Fibroblast of pulmonary artery (primary cell): ENCODE data around the gene RHEB.

Experiments used
- DNase-seq: peaks from one replicate; pipeline ENCODE4 v3.0.0-alpha.2; 2010; ENCODE audit warnings: low read depth
- H3K4me3 ChIP-seq: replicated peaks from 2 replicates; pipeline ENCODE4 v1.5.1; 2011; ENCODE audit warnings: low read depth, mild to moderate bottlenecking, control low read depth, low read length, moderate library complexity
- CTCF ChIP-seq: IDR thresholded peaks from 2 replicates; pipeline ENCODE4 v1.5.1; 2011; ENCODE audit warnings: mild to moderate bottlenecking, control low read depth, low read length, inconsistent platforms; ENCODE audit errors: missing control alignments

RHEB gene

DNA sequence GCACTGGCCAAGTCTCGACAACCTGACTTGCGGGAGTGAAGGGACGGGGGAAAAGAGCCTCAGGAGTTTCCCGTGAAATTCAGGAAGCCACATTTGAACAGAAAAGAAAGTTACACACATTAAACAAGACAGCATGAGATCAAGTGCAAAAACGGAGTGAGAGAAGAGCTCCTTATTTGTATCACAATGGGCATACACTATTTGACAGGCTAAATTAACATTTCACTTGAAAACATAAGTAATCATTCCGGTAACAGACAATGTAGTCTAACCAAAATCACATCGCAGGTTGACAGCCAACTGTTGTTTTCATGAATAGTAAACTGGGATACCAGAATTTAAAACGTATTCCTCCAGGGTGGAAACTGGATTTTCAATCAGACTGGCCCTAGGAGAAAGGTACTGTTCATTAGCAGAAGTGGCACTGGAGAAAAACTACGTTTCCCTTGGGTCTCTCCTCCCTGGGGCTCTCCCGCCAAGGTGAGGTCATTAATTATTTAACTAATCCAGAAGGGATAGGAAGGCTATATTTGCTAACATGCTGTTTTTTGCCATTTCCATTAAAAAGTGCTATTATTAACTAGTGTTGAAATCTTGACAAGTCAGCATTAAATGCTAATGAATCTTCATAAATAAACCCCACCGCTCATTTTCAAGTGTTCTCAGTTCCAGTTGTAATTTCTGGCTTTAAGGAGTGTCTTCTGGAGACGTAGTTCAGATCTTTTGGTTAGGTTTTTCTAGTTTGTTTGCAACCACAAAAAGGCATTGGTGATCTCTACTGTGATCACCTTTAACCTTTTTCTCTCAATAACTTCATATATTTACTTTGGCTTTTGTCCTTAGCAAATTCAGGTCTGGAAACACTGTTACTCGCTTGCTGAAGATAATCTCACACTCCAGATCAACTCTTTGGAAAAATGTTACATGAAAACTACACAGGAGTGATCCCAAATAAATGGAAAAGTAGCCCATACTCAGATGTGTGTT is 25.1 kb downstream of the RHEB start:
- DNase-seq: no peak
- H3K4me3 ChIP-seq: no peak overlapping the region
- no peak for TF ChIP-seq CTCF

DNA sequence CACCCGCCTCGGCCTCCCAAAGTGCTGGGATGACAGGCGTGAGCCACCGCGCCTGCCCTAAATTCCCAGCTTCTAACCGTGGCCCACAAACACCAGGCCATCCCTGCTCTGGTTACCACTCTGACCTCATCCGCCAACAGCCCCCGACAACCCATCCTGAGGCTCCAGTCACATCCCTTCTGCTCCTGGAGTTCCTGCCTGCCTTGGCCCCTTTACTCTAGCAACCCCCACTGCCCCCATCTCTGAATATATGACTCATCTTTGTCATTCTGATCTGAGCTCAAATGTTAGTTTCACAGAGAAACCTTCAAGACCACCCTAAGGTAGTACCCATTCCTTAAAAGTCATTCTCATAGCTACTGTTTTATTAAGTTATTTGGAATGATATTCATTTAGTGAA is 26.6 kb downstream of the RHEB start:
- DNase-seq: no peak
- no peak for TF ChIP-seq CTCF
- H3K4me3 ChIP-seq: no peak overlapping the region

- peak; percentile 83 for DNase-seq
- no peak for TF ChIP-seq CTCF
These were observed 27.8 kb downstream of the RHEB start for GRCh38 chr7:151491859-151492258.

GRCh38 chr7:151490456-151491105 is 29.1 kb downstream of the RHEB start:
- DNase-seq: no peak
- H3K4me3 ChIP-seq: no peak overlapping the region
- TF ChIP-seq CTCF: no peak

More at GRCh38 chr7:151491859-151492258, 27.8 kb downstream of the RHEB start:
- H3K4me3 ChIP-seq: no peak overlapping the region

GRCh38 chr7:151489498-151489897 is 30.2 kb downstream of the RHEB start:
- no peak overlapping the region for H3K4me3 ChIP-seq
- no peak for DNase-seq
- no peak for TF ChIP-seq CTCF

DNA sequence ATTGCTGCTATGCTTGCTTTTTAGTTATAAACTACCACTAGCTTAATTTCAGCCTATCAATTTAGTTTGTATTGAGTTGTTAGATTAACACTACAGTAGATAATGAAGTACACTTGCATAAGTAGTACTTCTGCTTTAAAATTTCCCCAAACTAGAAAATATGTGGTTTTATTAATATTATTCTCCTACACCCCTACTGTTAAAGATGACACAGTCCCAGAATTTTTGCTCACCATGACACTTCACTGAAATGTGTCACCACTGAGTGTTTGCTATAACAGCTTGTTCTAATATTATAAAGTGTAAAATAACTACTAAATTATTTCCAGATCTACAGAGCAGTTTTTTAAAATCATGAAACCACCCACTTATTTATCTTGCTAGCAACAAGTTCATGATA is 31.6 kb downstream of the RHEB start:
- TF ChIP-seq CTCF: no peak
- no peak for DNase-seq

More for the DNA sequence above, 31.6 kb downstream of the RHEB start:
- no peak overlapping the region for H3K4me3 ChIP-seq
